ENCODE measurements around the gene ARL8B. TPM values are rescaled to one million over a fixed set of nuclear protein-coding genes. Genes with fewer than 3 reads are reported as not detected.
"Not testable (repeated sequence)": the region's sequence is repeated elsewhere in the genome, so short reads cannot be mapped to it uniquely, and the experiment has no call there.

ARL8B gene
- total RNA-seq, 2 experiments from 2014 or later = 33.9 to 38.9 TPM

GRCh38 chr3:5143464-5143863 lies 21.4 kb downstream of the ARL8B start:
- TF ChIP-seq CTCF (IDR thresholded peaks at IDR 0.05) = no peak
- ATAC-seq (no peak), DNase-seq (no peak)
- Mint-ChIP-seq H3K27me3 (no peaks in the 10 kb centered on the region), H3K27ac (no peak overlapping the region), H3K36me3 (ENCODE audit: low read depth) (peaks cover 73% of the 10 kb centered on the region), H3K4me3 (no peak overlapping the region), H3K4me1 (ENCODE audit: low read depth) (peaks cover 56% of the 10 kb centered on the region), H3K9me3 (peaks cover 20% of the 10 kb centered on the region)
- CTCF ChIA-PET = interaction anchor here (1.2 kb wide), 1 partner anchor 11 kb away, joined by 3 read pairs; no protein-coding TSS in a partner anchor
- intact Hi-C loops (cut with micrococcal nuclease) = no loop called here
- POLR2A ChIA-PET = interaction anchor here (0.8 kb wide), 1 partner anchor 22 kb away, joined by 3 read pairs; no protein-coding TSS in a partner anchor

GRCh38 chr3:5144316-5144994 lies 22.4 kb downstream of the ARL8B start:
- no peak for ATAC-seq
- no peak overlapping the region for H3K4me3 Mint-ChIP-seq
- POLR2A ChIA-PET = no interaction called here
- intact Hi-C loops (cut with micrococcal nuclease) = no loop called here
- H3K4me1 Mint-ChIP-seq (ENCODE audit: low read depth) = peaks cover 59% of the 10 kb centered on the region
- no peak for DNase-seq
- H3K27ac Mint-ChIP-seq = no peak overlapping the region
- CTCF ChIA-PET = interaction anchor here (1.0 to 1.2 kb wide), 2 partner anchors 8 to 10 kb away, joined by 3 to 5 read pairs; no protein-coding TSS in a partner anchor
- peaks cover 20% of the 10 kb centered on the region for H3K9me3 Mint-ChIP-seq
- H3K27me3 Mint-ChIP-seq = no peaks in the 10 kb centered on the region
- peaks cover 81% of the 10 kb centered on the region for H3K36me3 Mint-ChIP-seq (ENCODE audit: low read depth)
- TF ChIP-seq CTCF (IDR thresholded peaks at IDR 0.05) = no peak

- Mint-ChIP-seq H3K9me3 (peaks cover 20% of the 10 kb centered on the region), H3K27me3 (no peaks in the 10 kb centered on the region), H3K27ac (no peak overlapping the region), H3K36me3 (ENCODE audit: low read depth) (peaks cover 86% of the 10 kb centered on the region), H3K4me3 (no peak overlapping the region), H3K4me1 (ENCODE audit: low read depth) (peaks cover 58% of the 10 kb centered on the region)
- DNase-seq = no peak
- intact Hi-C loops (cut with micrococcal nuclease) = no loop called here
- ChIA-PET CTCF (interaction anchor here (1.0 kb wide), 1 partner anchor 9 kb away, joined by 5 read pairs; no protein-coding TSS in a partner anchor), POLR2A (no interaction called here)
- no peak for TF ChIP-seq CTCF (IDR thresholded peaks at IDR 0.05)
- no peak for ATAC-seq
These were observed 23.0 kb downstream of the ARL8B start for GRCh38 chr3:5145120-5145519.

GRCh38 chr3:5147152-5147551 lies 25.1 kb downstream of the ARL8B start:
- DNase-seq; POLR2A ChIA-PET; H3K27me3 Mint-ChIP-seq; H3K4me3 Mint-ChIP-seq; ATAC-seq; H3K27ac Mint-ChIP-seq; intact Hi-C loops (cut with micrococcal nuclease): not testable (repeated sequence)
- Mint-ChIP-seq H3K9me3 (peaks cover 20% of the 10 kb centered on the region), H3K36me3 (ENCODE audit: low read depth) (peaks cover 77% of the 10 kb centered on the region), H3K4me1 (ENCODE audit: low read depth) (peaks cover 53% of the 10 kb centered on the region)
- CTCF ChIA-PET = interaction anchor here (1.5 kb wide), 1 partner anchor 435 kb away, joined by 4 read pairs; no protein-coding TSS in a partner anchor

- Mint-ChIP-seq H3K36me3 (ENCODE audit: low read depth) (peaks cover 65% of the 10 kb centered on the region), H3K9me3 (peaks cover 15% of the 10 kb centered on the region), H3K27ac (peak overlapping the region; percentile 6), H3K4me1 (ENCODE audit: low read depth) (peaks cover 51% of the 10 kb centered on the region), H3K27me3 (no peaks in the 10 kb centered on the region), H3K4me3 (no peak overlapping the region)
- CTCF ChIA-PET = no interaction called here
- no peak for DNase-seq
- intact Hi-C loops (cut with micrococcal nuclease) = no loop called here
- no peak for TF ChIP-seq CTCF (IDR thresholded peaks at IDR 0.05)
- ATAC-seq = no peak
- POLR2A ChIA-PET = no interaction called here
These were observed 27.3 kb downstream of the ARL8B start for GRCh38 chr3:5149306-5149880.
